HCT116 (cell line): ENCODE results near the gene TAF4. TPM values are rescaled to one million over a fixed set of nuclear protein-coding genes. Genes with fewer than 3 reads are reported as not detected.

ENCODE experiments used
- ATAC-seq: fragments of 200-7000 bp; cut with Tn5 transposase; 2 replicates; pipeline ENCODE4 v1.9.1; 2020; ENCODE audit warnings: mild to moderate bottlenecking, moderate library complexity
- Bru-seq: library from RNA; stranded (reverse); fragments of 400-500 nt; gene quantifications from one replicate; lab custom pipeline; 2021; lab: Mats Ljungman, UMichigan
- BruChase-seq, 2 experiments: library from RNA; stranded (reverse); fragments of 400-500 nt; gene quantifications; one replicate each; lab custom pipeline; 2021; lab: Mats Ljungman, UMichigan
- BruUV-seq: library from RNA; stranded (reverse); fragments of 400-500 nt; replicated peaks from 2 replicates; lab custom pipeline; 2021; lab: Mats Ljungman, UMichigan
- CTCF ChIA-PET: fragments of 300-600 bp; sonication (Branson Sonifier 250); formaldehyde crosslinking; loops from one replicate; lab custom pipeline; 2021; ENCODE audit warnings: antibody characterized with exemption; lab: Charles Lee
- POLR2A ChIA-PET: fragments of 300-600, 350-600 bp; sonication (Branson Sonifier 250); formaldehyde crosslinking; loops from one replicate; lab custom pipeline; 2021; ENCODE audit warnings: antibody characterized with exemption; lab: Charles Lee
- RAD21 ChIA-PET, 2 experiments: fragments of 300-600 bp; sonication (Branson Sonifier 250); formaldehyde crosslinking; loops; one replicate each; lab custom pipeline; 2023; ENCODE audit warnings: low total read pairs in 2 of 2; ENCODE audit not compliant: uncharacterized antibody in 2 of 2, unreplicated experiment in 2 of 2, low non-redundant PET in 1 of 2; lab: Charles Lee
- DNase-seq: peaks from one replicate; pipeline ENCODE4 v3.0.0-alpha.2; 2010; ENCODE audit warnings: low read depth, low spot score
- H2AFZ ChIP-seq: fragments of 200-600 bp; shearing (Covaris generic), sonication (generic); 2 replicates; pipeline ENCODE4 v1.6.1; 2017; ENCODE audit warnings: low read depth, mixed run types, mixed read lengths, antibody characterized with exemption, low read length; ENCODE audit not compliant: poor library complexity, severe bottlenecking
- H3K27ac ChIP-seq: 2 replicates; pipeline ENCODE4 v1.5.1; 2012; ENCODE audit warnings: low read depth, low read length
- H3K27me3 ChIP-seq: fragments of 200-600 bp; sonication (generic); 2 replicates; pipeline ENCODE4 v1.6.1; 2016; ENCODE audit warnings: mixed run types, low read length, mixed read lengths; ENCODE audit not compliant: insufficient read depth
- H3K36me3 ChIP-seq, 2 experiments: fragments of 200-500 bp in 1 of 2; fragments of 200-600 bp in 1 of 2; sonication (Bioruptor generic) in 1 of 2; sonication (generic) in 1 of 2; 2 replicates each; pipeline versions ENCODE4 v1.5.1 to v1.6.1; 2014 to 2016; ENCODE audit warnings: low read length in 2 of 2, inconsistent platforms in 1 of 2, mixed read lengths in 1 of 2, mixed run types in 1 of 2; ENCODE audit not compliant: insufficient read depth in 2 of 2, control insufficient read depth in 1 of 2
- H3K4me1 ChIP-seq, 2 experiments: fragments of 200-600 bp in 1 of 2; sonication (generic) in 1 of 2; 2 replicates each; pipeline versions ENCODE4 v1.5.1 to v1.6.1; 2012 to 2017; ENCODE audit warnings: low read length in 2 of 2, inconsistent platforms in 1 of 2, mild to moderate bottlenecking in 1 of 2, mixed read lengths in 1 of 2, mixed run types in 1 of 2, moderate library complexity in 1 of 2; ENCODE audit not compliant: insufficient read depth in 2 of 2, control insufficient read depth in 1 of 2
- H3K4me2 ChIP-seq: fragments of 200-600 bp; sonication (generic); 2 replicates; pipeline ENCODE4 v1.6.1; 2017; ENCODE audit warnings: mixed run types, low read length, mixed read lengths
- H3K4me3 ChIP-seq, 2 experiments: fragments of 200-600 bp in 1 of 2; sonication (generic) in 1 of 2; replicated peaks in 1 of 2; 2 replicates each; pipeline ENCODE4 v1.5.1; 2011 to 2016; ENCODE audit warnings: low read length in 2 of 2, control low read depth in 1 of 2, low read depth in 1 of 2, mild to moderate bottlenecking in 1 of 2, mixed read lengths in 1 of 2, mixed run types in 1 of 2
- H3K79me2 ChIP-seq: fragments of 200-600 bp; sonication (generic); 2 replicates; pipeline ENCODE4 v1.6.1; 2017; ENCODE audit warnings: mild to moderate bottlenecking, mixed run types, low read length, moderate library complexity, mixed read lengths; ENCODE audit not compliant: insufficient read depth
- H3K9ac ChIP-seq: fragments of 200-600 bp; sonication (generic); 2 replicates; pipeline ENCODE4 v1.6.1; 2016; ENCODE audit warnings: low read length, mixed read lengths
- H3K9me2 ChIP-seq: fragments of 200-600 bp; sonication (generic), shearing (Covaris generic); 2 replicates; pipeline ENCODE4 v1.6.1; 2017; ENCODE audit warnings: mixed run types, mild to moderate bottlenecking, moderate library complexity; ENCODE audit not compliant: insufficient read depth
- H3K9me3 ChIP-seq, 2 experiments: fragments of 200-500 bp in 1 of 2; fragments of 200-600 bp in 1 of 2; sonication (Bioruptor generic) in 1 of 2; sonication (generic) in 1 of 2; 2 replicates each; pipeline ENCODE4 v1.6.1; 2014 to 2017; ENCODE audit warnings: low read length in 2 of 2, mixed read lengths in 2 of 2, inconsistent platforms in 1 of 2, low read depth in 1 of 2, mild to moderate bottlenecking in 1 of 2, mixed run types in 1 of 2, moderate library complexity in 1 of 2; ENCODE audit not compliant: control insufficient read depth in 1 of 2, insufficient read depth in 1 of 2
- H4K20me1 ChIP-seq: fragments of 200-600 bp; sonication (generic), shearing (Covaris generic); 2 replicates; pipeline ENCODE4 v1.6.1; 2017; ENCODE audit warnings: mixed run types, mild to moderate bottlenecking, moderate library complexity; ENCODE audit not compliant: insufficient read depth
- CEBPB ChIP-seq: IDR thresholded peaks from 2 replicates; pipeline ENCODE4 v1.6.1; 2012; ENCODE audit warnings: low read depth
- EGR1 ChIP-seq: IDR thresholded peaks from 2 replicates; pipeline ENCODE4 v1.6.1; 2012; ENCODE audit warnings: low read depth
- FOSL1 ChIP-seq: IDR thresholded peaks from 2 replicates; pipeline ENCODE4 v1.6.1; 2012; ENCODE audit warnings: low read depth
- MAX ChIP-seq: IDR thresholded peaks from 2 replicates; pipeline ENCODE4 v1.6.1; 2012
- POLR2A ChIP-seq: IDR thresholded peaks from 2 replicates; pipeline ENCODE4 v1.7.0; 2011; ENCODE audit warnings: borderline replicate concordance; ENCODE audit not compliant: insufficient read depth, insufficient read length; ENCODE audit errors: extremely low read depth
- POLR2AphosphoS5 ChIP-seq: IDR thresholded peaks from 2 replicates; pipeline ENCODE4 v1.6.1; 2011; ENCODE audit warnings: mild to moderate bottlenecking, low read depth, low read length, moderate library complexity
- SIN3A ChIP-seq: IDR thresholded peaks from 2 replicates; pipeline ENCODE4 v1.6.1; 2012; ENCODE audit warnings: low read depth
- SP1 ChIP-seq: IDR thresholded peaks from 2 replicates; pipeline ENCODE4 v1.6.1; 2012; ENCODE audit warnings: low read depth
- YY1 ChIP-seq: IDR thresholded peaks from 2 replicates; pipeline ENCODE4 v1.6.1; 2011; ENCODE audit warnings: low read length, low read depth, moderate library complexity, mild to moderate bottlenecking; ENCODE audit not compliant: insufficient replicate concordance; ENCODE audit errors: extremely low read depth
- ZFX ChIP-seq: fragments of 450-650 bp; IDR thresholded peaks from 2 replicates; pipeline ENCODE4 v1.6.1; 2017
- intact Hi-C: fragments of 100-400 bp; cut with micrococcal nuclease; formaldehyde crosslinking; loops from 2 replicates; pipeline ENCODE4 v1.10.0; 2022
- long read RNA-seq: library from polyadenylated mRNA; unstranded; transcript quantifications from one replicate; pipeline ENCODE4 v2.0.0, GENCODE V29; 2021; ENCODE audit not compliant: unreplicated experiment
- polyA plus RNA-seq: library from polyadenylated mRNA; unstranded; fragments of >200 nt; gene quantifications from 2 replicates; pipeline ENCODE4 v1.2.1, GENCODE V29; 2012; ENCODE audit warnings: missing spikeins
- total RNA-seq: library from RNA; stranded (reverse); gene quantifications from one replicate; pipeline ENCODE4 v1.2.1, GENCODE V29; 2021; ENCODE audit not compliant: unreplicated experiment
- TF ChIP-seq, protein P1 (sequence below): IDR thresholded peaks from 2 replicates; pipeline ENCODE4 v1.6.1; 2012

Gene TAF4
- 26.8 TPM for total RNA-seq
- polyA plus RNA-seq, result 16.1 and 18.1 TPM in 2 replicates
- percentile 66 among the genes with signal in this experiment for Bru-seq, nascent RNA
- percentile 75 among the genes with signal in this experiment for BruChase-seq, experiment 1, labeled RNA remaining after a 6-hour chase
- percentile 73 among the genes with signal in this experiment for BruChase-seq, experiment 2, labeled RNA remaining after a 2-hour chase
- long read RNA-seq, full-length matches to known transcripts, result 2 of 26 reads
- long read RNA-seq, partial matches to known transcripts, result 16 of 26 reads
- long read RNA-seq, other reads (novel, unspliced or antisense), result 8 of 26 reads

DNA sequence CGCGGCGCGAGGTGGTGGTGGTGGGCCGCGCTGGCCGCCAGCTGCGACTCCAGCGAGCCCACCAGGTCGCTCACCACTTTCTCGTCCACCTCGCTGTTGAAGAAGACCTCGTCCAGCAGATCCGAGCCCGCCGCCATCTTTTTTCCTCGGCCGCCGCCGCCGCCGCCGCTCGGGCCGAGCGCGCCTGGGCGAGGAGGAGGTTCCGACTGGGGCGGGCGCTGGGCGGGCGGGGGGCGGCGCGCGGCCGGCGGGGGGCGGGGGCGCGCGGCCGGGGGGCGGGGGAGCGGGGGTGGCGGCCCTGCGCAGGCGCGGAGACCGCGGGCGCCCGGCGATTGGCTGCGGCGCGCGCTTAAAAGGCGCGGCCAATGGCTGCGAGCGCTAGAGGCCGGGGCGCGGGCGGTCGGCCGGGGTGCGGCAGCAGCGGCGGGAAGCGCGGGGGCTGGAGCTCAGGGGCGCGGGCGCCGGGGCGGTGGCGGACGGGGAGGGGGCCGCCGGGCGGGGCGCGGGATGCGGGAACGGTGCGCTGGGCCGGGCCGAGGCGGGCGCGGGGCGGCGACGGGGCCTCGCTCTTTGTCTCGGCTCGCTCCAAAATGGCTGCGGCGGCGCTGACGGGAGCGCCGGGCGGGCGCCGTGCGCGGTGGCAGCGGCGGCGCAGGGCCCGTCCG lies at the start of gene TAF4:
TAF4 (minus strand) TSS at position 208 of the 665 bp plus-strand sequence; CDS start at position 137, 71 bp downstream.
- H3K9me3 ChIP-seq, result no peaks in the 10 kb centered on the region
- ChIA-PET CTCF (interaction anchor here (0.6 kb wide), 1 partner anchor 67 kb away, joined by 3 read pairs; no protein-coding TSS in a partner anchor), RAD21 (no interaction called here), POLR2A (interaction anchor here (1.0 to 1.5 kb wide), 4 partner anchors 13 to 56 kb away, joined by 3 to 8 read pairs (median 6); partner anchors contain the start of gene LSM14B)
- intact Hi-C loops, result loop anchor here (5.0 kb wide), 1 partner anchor 56 kb away; the partner anchor contains the start of gene LSM14B
- peak within 1 kb of the TSS; percentile 81 for H3K4me2 ChIP-seq
- no peaks in the 10 kb centered on the region; the same call in 1 of the 2 replicates for H4K20me1 ChIP-seq
- peak within 1 kb of the TSS; percentile 69 for H3K9ac ChIP-seq
- H3K79me2 ChIP-seq, result peaks cover 37% of the 10 kb centered on the region
- H2AFZ ChIP-seq, result no peak within 1 kb of the TSS
- H3K27me3 ChIP-seq, result no peaks in the 10 kb centered on the region
- H3K9me2 ChIP-seq, result no peaks in the 10 kb centered on the region
- no TSS peak for BruUV-seq
- ATAC-seq (peak; percentile 80), DNase-seq (no peak)
- peak within 1 kb of the TSS; percentile 59 to 63 for H3K4me3 ChIP-seq
- peaks cover 0 to 9% of the 10 kb centered on the region in 2 experiments; a peak in 2 of 4 replicates for H3K36me3 ChIP-seq
- H3K4me1 ChIP-seq, result peaks cover 12 to 29% of the 10 kb centered on the region in 2 experiments
- peak within 1 kb of the TSS; percentile 88 for H3K27ac ChIP-seq
- TF ChIP-seq ZFX (peak; percentile 80), POLR2A (peak; percentile 89), CEBPB (no peak), SIN3A (0 out of 2 replicates have a peak, but pooled peaks have one; percentile 2), YY1 (peak; percentile 94), SP1 (no peak), FOSL1 (no peak), EGR1 (0 out of 2 replicates have a peak, but pooled peaks have one; percentile 22), MAX (0 out of 2 replicates have a peak, but pooled peaks have one; percentile 5), POLR2AphosphoS5 (peak; percentile 88)
- TF ChIP-seq, protein P1, sequence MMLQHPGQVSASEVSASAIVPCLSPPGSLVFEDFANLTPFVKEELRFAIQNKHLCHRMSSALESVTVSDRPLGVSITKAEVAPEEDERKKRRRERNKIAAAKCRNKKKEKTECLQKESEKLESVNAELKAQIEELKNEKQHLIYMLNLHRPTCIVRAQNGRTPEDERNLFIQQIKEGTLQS, result no peak
